ENCODE measurements around the gene MMP15.

Gene MMP15

DNA sequence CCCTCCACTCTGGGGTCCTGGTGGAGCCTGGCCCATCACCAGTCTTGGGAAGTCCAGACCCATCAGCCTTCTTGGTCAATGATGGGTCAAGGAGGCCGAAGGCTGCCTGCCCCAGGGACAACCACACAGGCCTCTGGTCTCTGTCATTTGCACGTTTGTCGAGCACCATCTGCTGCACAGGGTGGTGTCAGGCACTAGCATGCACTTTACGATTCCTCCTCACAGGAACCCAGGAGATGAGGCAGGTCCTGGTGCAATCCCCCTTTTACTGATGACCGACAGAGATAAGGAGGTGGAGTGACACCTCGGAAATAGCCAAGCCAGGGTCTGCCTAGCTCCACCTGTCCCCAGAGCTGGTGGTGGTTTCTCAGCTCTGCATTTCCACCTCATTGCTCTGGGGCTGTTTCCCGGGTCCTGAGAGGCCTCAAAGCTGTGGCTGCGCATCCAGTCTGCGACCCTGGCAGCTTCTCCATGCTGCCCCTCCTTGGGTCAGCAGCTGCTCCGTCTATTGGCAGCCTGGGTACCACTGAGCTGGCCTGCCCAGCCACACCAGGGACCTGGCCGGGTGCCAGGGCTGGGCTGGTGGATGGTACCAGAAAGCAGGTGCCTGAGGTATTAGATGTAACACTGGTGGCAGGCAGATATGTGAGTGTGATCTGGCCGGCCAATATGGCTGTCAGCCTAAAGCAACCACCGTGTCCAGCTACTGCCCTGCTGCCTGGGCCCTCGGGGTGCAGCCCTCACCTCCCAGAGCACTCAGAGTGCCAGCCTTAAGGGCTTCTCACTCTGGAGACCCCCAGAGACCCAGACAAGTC is 10.0 kb downstream of the MMP15 start:
- DNase-seq (ENCODE audit: low read depth, low spot score), result no peak

DNA sequence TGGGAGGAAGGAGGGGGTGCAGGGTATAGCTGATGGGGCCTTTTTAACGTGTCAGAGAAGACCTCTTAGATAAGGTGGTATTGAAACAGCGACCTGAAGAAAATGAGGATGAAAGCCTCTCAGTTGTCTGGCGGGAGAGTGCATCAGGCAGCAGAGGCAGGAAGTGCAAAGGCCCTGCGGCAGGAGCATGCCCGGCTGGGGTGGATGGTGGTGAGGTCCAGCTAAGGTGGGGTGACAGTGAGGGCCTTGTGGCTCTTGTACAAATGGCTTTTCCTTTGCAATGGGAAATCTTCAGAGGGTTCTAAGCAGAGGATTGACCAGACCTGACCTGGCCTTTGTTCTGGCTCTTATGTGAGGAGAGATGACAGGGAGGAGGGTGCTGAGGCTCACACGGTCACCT is 11.4 kb downstream of the MMP15 start:
- DNase-seq (ENCODE audit: low read depth, low spot score), result no peak

DNA sequence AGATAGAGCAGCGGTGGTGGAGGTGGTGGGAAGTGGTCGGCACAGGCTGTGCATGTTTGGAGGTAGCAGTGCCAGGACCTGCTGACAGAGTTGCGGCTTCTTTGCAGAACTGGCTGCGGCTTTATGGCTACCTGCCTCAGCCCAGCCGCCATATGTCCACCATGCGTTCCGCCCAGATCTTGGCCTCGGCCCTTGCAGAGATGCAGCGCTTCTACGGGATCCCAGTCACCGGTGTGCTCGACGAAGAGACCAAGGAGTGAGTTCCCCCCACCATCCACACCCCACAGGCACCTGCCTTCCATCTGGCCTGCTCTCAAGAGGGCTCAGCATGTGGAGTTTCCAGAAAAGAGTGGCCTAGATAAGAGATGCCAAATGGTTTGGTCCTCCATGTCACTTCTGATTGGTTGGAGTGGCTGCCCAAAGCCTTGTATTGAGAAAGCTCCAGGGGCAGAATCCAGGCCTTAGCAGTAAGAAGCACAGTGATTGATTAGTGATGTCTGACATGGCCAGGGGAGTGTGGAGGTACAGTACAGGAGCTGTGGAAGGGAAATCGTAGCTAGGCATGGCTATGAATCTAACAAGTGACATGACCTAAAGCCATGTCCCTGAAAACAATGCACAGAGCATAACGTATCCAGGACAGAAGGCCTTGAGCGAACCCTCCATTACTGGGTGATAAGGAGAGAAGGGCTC is 12.0 kb downstream of the MMP15 start:
- DNase-seq (ENCODE audit: low read depth, low spot score), result no peak

DNA sequence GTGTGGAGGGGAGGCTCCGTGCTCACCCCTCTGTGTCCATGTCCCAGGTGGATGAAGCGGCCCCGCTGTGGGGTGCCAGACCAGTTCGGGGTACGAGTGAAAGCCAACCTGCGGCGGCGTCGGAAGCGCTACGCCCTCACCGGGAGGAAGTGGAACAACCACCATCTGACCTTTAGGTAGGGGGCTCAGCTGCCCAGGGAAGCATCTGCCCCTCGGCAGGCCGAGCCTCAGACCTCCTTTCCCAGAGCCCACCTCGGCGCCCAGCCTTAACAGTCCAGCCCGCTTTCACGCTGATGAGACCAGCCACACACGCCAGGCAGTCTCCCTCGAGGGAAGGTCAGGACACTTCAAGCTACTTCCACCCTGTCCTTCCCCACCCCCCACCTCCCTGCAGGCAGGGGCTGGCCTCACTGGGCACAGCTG is 12.7 kb downstream of the MMP15 start:
- no peak for DNase-seq (ENCODE audit: low read depth, low spot score)

DNA sequence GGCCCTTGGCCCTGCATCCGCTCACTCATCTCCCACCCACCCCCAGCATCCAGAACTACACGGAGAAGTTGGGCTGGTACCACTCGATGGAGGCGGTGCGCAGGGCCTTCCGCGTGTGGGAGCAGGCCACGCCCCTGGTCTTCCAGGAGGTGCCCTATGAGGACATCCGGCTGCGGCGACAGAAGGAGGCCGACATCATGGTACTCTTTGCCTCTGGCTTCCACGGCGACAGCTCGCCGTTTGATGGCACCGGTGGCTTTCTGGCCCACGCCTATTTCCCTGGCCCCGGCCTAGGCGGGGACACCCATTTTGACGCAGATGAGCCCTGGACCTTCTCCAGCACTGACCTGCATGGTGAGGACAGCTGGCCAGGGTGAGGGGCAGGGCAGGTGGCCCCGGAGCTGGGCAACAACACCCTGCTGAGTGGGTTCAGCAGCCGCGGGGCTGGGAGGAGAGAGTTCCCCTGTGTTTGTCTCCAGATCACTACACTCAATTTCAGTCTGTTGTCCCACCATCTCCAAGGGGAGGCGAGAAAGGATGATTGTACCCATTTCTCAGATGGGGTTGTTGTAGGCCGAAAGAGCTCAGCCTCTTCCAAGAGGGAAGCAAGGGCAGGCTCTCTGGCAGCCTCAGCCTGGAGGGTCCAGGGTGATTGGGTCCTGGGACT is 14.4 kb downstream of the MMP15 start:
- DNase-seq (ENCODE audit: low read depth, low spot score), result no peak

DNA sequence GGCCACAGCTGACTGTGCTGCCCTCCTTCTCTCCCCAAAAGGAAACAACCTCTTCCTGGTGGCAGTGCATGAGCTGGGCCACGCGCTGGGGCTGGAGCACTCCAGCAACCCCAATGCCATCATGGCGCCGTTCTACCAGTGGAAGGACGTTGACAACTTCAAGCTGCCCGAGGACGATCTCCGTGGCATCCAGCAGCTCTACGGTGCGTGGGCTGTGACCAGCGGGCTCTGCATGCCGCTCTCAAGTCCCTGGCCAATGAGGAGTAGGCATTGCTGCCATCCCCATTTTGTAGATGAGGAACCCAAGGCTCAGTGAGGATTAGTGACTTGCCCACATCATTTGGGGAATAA is 14.9 kb downstream of the MMP15 start:
- DNase-seq (ENCODE audit: low read depth, low spot score), result no peak

DNA sequence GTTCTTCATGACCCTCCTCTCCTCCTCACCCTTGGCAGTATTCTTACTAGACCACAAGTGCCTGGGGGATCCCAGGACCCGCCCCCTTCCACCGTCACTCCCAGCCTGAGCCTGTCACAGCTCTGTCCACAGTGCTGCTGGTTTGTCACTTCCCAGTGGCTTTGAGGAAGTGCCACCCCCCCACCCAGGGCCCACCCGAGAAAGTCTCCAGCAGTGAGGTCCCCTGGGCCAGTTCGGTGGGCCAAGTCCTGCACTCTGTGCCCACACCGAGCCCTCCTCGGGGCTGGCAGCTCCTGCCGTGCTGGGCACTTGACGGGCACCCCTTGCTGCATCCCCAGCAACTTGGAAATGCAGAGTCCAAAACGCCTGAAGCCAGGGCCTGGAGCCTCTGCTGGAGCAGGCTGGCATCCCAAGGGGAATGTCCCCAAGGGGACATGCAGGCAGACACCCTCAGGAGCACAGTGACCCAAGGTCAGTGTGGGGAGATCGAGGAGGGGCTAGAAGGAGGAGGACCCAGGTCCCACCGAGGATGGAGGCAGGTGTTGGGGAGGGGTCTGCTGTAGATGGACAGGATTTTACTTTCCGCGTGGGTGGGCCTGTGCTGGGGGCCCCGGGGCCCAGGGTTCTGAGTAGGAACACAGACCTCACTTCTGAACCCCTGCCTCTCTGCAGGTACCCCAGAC is 15.5 kb downstream of the MMP15 start:
- DNase-seq (ENCODE audit: low read depth, low spot score), result no peak

DNA sequence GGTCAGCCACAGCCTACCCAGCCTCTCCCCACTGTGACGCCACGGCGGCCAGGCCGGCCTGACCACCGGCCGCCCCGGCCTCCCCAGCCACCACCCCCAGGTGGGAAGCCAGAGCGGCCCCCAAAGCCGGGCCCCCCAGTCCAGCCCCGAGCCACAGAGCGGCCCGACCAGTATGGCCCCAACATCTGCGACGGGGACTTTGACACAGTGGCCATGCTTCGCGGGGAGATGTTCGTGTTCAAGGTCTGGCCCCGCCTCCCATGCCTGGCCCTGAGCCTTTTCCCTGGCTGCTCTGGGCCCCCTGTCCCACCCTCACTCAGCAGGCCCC is 16.0 kb downstream of the MMP15 start:
- no peak for DNase-seq (ENCODE audit: low read depth, low spot score)

DNA sequence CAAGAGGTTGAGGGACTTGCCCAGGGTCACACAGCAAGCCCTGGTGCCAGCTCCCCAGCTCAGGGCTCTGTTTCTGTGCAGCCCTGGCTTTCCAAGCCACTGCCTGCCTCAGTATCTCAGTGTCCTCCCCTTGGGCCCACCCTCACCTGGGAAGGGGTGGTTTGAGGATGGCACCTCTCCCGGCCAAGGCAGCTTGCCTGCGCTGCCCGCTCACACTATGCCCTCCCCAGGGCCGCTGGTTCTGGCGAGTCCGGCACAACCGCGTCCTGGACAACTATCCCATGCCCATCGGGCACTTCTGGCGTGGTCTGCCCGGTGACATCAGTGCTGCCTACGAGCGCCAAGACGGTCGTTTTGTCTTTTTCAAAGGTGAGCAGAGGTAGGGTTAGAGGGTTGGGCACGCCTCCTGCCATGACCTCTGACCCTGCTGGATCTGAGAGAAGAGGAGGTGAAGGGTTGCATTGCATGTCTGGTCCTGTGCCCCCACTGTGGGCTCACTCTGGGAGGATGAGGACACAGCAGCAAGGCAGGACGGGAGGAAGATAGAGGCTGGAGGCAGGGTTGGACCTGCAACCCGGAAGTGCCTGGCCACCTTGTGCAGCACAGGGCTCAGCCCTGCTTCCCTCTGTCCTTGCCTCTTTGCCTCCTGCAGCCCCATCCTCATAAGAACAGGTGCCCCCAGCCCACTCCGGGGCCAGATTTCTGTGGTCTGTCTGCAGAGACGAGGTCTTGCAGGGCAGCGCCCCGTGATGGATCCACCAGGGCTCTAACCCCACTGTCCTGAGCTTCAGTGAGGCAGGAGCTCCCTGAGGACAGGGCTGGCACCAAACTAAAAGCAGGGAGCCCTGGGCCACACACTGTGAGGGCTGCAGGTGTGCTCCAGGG is 16.7 kb downstream of the MMP15 start:
- no peak for DNase-seq (ENCODE audit: low read depth, low spot score)

DNA sequence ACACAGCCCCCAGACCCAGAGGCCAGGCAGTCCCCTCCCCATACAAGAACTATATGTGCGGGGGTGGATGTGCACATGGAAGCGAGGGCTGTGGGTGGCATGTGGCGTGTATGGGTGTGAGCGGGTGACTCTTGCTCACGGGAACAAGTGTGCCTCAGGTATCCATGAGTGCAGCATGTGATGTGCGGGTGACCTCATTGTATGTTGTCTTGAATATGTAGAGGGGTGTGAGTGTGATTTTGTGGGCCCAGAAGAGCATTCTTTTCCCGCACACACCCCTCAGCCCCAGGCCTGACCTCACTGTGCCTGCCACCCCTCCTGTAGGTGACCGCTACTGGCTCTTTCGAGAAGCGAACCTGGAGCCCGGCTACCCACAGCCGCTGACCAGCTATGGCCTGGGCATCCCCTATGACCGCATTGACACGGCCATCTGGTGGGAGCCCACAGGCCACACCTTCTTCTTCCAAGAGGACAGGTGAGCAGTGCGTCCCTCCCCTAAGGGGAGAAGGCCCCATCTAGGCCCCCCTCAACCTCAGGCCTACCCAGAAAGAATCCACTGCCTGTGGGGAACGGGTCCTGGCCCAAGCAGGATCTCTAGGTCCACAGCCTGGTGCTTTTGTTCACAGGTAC is 17.4 kb downstream of the MMP15 start:
- DNase-seq (ENCODE audit: low read depth, low spot score), result no peak

DNA sequence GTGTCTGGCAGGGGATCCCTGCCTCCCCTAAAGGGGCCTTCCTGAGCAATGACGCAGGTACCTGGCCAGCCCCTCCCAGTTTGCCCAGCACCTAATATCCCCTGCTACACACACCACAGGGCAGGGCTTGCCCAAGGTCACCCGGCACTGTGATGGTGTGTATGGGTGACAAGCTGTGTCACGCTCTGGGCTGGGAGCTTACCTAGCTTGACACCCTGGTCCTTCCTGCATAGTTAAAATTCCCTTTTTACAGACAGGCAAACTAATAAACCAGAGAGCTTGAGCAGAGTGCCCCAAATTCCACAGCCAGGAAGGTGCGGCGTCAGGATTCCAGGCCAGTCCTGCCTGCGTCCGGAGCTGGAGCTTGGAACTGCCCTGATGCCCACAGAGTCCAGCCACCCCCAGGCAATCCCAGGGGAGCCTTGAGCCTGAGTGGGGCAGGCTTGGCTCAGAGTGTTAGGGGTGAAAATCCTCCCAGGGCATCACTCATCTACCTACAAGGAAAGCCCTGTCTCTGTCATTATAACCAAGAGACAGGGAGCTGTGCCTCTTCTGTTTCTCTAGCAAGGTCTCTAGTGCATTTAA is 18.1 kb downstream of the MMP15 start:
- DNase-seq (ENCODE audit: low read depth, low spot score), result no peak

DNA sequence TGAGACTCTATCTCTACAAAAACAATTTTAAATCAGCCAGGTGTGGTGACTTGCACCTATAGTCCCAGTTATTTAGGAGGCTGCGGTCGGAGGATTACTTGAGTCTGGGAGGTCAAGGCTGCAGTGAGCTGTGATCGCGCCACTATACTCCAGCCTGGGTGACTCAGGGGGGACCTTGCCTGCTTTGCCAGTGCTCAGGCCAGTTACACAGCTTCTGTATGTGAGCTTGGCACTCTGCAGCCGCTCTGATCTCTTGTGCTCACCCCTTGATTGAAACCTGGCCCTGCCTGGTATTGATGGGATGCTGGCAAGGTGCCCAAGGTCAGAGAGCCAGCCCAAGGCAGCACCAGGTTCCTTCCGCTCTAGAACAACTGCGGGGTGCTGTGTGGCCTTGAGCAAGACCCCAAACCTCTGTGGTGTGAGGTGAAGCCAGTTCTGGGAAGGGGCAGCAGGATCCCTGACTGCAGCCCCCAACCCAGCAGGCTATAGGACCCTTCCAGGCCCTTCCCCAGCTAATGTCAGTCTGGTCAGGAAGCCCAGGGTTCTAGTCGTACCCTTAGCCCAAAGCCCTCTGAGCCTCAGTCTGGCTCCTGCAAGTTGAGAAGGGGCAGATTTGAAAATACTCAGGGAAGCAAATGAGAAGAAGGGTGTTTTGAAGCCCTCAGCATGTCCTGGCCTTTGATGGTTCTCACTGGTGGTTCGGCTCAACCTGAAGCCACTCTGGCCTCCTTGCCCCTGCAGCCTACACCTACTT is 18.9 kb downstream of the MMP15 start:
- no peak for DNase-seq (ENCODE audit: low read depth, low spot score)

DNA sequence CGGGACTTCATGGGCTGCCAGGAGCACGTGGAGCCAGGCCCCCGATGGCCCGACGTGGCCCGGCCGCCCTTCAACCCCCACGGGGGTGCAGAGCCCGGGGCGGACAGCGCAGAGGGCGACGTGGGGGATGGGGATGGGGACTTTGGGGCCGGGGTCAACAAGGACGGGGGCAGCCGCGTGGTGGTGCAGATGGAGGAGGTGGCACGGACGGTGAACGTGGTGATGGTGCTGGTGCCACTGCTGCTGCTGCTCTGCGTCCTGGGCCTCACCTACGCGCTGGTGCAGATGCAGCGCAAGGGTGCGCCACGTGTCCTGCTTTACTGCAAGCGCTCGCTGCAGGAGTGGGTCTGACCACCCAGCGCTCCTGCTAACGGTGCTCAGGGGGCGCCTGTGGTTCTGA is 19.5 kb downstream of the MMP15 start:
- no peak for DNase-seq (ENCODE audit: low read depth, low spot score)

DNA sequence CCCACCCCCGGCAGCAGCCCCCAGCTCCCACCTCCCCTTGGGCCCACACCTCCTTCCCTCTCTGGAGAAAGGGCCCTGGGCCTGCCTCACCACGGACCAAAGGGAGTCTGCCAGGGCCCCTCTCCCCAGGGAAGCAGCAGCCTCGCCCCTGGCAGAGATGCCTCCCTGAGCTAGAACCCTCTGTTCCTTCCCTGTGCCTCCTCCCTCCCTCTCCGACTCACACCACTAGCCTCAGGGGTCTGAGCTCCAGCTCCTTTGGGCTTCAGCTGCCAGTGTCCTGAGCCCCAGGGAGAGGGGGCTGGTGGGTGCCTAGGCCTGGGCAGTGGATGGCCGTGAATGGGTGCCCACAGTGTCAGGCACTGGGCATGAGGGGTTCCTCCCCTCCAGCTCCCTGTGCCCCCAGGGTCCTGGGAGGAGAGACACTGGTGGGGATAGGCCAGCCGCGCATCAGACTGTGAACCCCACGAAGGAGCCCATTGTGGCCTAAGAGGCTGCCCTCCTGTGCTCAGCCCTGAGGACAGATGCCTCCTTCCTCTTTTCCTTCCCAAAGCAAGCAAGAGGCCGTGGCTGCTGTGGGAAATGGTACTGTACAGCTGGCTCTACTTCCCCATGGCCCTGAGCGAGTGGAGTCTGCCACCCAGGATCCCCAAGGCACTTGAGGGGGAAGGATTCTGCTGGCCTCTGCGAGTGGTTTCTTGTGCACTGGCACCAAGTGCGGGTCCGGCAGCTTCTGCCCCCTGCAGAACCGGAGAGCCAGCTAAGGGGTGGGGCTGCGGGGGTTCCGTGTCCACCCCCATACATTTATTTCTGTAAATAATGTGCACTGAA is 20.7 kb downstream of the MMP15 start:
- DNase-seq (ENCODE audit: low read depth, low spot score), result no peak

DNA sequence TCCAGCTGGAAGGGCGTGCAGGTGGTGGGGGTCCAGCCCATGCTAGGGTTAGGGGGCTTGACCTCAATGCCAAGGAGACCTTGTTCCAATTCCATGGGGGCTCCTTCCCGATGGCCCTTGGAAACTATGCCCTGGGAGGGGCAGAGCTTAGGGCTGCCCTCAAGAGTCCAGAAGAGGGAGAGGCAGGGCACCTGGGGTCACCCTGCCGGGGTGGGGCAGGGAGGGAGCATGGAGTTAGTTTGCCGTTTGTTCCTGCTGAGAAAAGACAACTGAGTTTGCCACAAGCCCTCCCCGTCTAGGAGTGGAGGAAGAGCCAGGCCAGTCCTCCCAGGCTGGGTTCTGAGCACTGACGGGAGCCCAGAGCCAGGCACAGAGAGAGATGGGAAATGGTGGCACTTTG is 21.4 kb downstream of the MMP15 start:
- no peak for DNase-seq (ENCODE audit: low read depth, low spot score)

DNA sequence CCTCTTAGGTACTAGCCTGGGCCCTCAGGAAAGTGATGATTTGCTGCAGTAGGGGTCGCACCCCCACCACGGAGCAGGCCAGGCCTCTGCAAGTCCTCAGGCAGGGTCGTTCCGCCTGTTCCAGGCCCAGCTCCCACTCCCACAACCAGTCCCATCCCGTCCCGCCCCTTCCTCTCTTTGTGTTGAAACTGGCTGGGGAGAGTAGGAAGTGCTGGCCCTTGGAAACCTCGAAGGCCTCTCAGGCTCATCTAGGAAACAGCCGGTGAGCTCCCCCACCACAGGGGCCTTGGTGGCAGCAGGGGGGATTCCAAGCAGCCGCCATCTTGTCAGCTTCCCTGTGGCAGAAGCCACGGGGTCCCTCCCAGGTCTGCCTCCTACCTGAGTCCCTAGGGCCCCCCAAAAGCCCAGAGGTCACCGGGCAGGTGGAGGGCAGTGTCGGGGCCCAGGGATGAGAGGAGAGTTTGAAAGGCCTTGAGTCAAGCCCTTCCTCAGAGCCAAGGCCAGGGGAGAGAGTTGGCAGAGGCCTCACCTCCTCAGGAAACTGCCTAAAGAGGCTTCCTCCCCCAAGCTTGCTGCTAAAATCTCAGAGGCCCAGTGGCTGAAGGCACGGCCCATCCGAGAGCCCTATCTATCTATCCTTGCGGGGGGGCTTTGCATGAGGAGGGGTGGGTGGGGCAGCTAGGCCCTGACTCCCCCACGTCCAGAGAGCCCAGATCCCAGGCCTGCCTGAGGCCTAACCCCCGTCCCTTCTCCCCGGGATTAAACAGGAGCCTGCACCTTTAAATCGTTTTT is 22.2 kb downstream of the MMP15 start:
- no peak for DNase-seq (ENCODE audit: low read depth, low spot score)

DNA sequence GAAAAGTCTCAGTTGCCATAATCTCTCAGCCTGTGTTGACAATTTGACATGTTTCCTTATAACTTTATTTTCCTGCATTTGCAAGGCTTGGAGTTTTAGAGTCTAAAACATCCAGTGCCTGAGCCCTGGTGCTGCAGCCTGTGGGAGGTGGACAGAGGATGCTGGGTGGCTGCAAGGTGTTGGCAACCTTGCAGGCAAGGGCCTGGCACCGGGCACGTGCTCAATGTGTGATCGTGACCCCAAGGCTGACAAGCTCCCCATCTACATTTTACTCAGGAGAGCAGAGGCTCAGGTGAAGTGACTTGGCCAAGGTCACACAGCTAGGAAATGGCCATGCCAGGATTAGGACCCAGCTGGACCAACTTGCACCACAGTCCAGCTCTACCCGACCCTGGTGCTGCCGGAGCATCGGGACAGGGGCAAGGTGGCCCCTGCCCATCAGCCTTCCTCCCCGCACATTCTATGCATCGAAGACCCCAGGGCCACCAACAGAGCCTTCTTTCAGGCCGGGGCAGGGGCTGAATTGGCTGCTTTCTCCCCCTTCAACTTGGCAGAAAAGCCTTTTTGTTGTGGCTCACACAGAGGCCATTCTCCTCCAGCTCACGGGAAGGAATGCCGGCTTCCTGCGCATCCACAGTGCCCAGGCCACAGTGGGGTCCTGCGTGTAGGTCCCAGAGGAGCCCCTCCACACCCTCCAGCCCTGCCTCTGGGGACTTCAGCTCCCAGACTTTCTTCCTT is 23.1 kb downstream of the MMP15 start:
- no peak for DNase-seq (ENCODE audit: low read depth, low spot score)

Measured in astrocyte of the hippocampus (primary cell).